A172 (cell line): ENCODE measurements around the gene RHOBTB3. TPM values are rescaled to one million over a fixed set of nuclear protein-coding genes. Genes with fewer than 3 reads are reported as not detected.
"Not testable (repeated sequence)": the region's sequence is repeated elsewhere in the genome, so short reads cannot be mapped to it uniquely, and the experiment has no call there.

Experiments used
- DNase-seq: peaks from one replicate; pipeline ENCODE4 v3.0.0-alpha.2; 2015; ENCODE audit warnings: low spot score
- total RNA-seq: library from RNA; depleted of rRNA; stranded (reverse); fragments of >200 nt; shearing (Covaris generic); gene quantifications from 2 replicates; pipeline ENCODE4 v1.2.3, GENCODE V29; 2014; rRNA removed

The RHOBTB3 gene, protein sequence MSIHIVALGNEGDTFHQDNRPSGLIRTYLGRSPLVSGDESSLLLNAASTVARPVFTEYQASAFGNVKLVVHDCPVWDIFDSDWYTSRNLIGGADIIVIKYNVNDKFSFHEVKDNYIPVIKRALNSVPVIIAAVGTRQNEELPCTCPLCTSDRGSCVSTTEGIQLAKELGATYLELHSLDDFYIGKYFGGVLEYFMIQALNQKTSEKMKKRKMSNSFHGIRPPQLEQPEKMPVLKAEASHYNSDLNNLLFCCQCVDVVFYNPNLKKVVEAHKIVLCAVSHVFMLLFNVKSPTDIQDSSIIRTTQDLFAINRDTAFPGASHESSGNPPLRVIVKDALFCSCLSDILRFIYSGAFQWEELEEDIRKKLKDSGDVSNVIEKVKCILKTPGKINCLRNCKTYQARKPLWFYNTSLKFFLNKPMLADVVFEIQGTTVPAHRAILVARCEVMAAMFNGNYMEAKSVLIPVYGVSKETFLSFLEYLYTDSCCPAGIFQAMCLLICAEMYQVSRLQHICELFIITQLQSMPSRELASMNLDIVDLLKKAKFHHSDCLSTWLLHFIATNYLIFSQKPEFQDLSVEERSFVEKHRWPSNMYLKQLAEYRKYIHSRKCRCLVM
- 199 and 274 TPM in 2 replicates for total RNA-seq

DNA sequence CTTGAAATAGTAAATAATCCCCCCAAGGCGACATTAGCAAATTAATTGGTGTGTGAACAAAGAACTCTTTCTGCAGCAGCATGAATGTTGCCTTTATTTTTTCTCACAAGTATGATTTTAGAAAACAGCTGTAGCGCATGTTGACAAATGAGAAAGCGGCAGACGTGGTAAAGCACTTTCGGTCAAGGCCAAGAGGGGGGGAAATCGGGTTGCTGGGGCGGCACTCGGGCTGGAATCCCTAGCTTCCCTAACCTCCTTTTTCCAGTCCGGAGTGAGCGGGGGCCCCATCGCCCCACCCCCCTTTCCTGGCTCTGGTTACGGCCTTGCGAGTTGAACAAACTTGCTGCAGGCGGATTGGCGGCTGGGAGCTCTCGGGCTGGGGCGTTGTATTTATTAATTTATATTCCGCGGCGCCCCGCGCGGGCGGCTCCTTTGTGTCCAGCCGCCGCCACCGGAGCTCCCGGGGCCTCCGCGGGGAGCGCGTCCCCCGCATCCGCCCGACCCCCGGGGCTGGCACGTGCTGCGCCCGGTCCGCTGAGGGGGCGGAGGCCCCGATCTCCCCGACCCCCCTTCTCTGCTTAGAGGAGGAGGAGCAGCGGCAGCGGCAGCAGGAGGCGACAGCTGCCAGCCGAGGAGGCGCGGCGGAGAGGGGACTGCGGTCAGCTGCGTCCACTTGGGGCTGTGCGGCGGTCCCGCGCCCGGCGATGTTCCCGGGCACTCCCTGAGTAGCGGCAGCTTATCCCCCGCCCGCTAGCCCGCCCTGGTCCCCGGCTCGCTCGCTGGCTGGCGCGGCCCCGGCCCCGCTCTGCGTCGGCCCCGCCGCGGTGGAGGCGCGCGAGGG is at the start of gene RHOBTB3:
Gene RHOBTB3, plus strand, starts transcription at position 607 of the 841 bp plus-strand sequence. CDS start 347 bp downstream, outside the sequence.
- DNase-seq, result peak; percentile 94

GRCh38 chr5:95682891-95683290 is 48.2 kb upstream of the RHOBTB3 start, which contains the start of gene SPATA9:
Gene SPATA9 (minus strand): TSS chr5:95682991. CDS start chr5:95682854, 137 bp downstream.
- no peak for DNase-seq

- DNase-seq, result no peak
Observed at GRCh38 chr5:95684361-95684760, 46.8 kb upstream of the RHOBTB3 start.

DNA sequence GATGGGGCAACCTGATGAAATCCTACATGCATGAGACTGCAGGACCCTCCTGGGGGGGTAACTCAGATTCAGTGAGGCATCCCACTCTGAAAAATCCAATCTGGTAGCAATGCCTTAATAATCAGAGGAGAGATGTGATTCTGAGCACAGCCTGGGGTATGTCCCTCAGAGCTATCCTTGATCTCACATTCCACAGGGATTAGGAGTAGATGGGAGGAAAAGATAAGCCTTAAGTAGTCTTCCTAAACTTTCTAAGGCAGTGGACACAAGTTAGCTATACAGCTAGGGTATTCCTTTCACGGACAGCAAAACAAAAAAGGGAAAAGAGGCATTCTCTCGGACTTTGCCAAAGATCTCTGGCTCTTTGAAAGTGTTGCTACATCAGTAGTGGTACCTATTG is 44.5 kb upstream of the RHOBTB3 start:
- DNase-seq, result peak; percentile 46

- DNase-seq, result no peak
Observed at GRCh38 chr5:95689680-95690079, 41.5 kb upstream of the RHOBTB3 start.

DNA sequence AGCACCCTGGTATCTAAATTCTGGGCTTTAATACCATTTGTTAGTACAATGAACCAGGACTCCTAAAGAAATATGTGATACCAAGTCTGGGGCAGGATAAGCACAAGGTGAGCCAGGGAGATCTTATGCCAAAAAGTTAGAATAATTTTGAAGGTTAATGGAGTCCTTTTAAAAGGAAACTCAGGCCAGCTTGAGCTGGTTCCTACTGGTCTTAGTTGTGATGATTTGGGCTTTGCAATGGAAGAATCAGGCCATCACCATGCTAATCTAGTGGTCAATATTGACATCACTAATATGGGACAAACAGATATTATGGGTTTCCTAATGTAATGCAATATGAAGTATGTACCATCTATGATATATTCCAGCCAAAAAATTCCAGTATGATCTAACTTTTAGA is 40.8 kb upstream of the RHOBTB3 start:
- no peak for DNase-seq

DNA sequence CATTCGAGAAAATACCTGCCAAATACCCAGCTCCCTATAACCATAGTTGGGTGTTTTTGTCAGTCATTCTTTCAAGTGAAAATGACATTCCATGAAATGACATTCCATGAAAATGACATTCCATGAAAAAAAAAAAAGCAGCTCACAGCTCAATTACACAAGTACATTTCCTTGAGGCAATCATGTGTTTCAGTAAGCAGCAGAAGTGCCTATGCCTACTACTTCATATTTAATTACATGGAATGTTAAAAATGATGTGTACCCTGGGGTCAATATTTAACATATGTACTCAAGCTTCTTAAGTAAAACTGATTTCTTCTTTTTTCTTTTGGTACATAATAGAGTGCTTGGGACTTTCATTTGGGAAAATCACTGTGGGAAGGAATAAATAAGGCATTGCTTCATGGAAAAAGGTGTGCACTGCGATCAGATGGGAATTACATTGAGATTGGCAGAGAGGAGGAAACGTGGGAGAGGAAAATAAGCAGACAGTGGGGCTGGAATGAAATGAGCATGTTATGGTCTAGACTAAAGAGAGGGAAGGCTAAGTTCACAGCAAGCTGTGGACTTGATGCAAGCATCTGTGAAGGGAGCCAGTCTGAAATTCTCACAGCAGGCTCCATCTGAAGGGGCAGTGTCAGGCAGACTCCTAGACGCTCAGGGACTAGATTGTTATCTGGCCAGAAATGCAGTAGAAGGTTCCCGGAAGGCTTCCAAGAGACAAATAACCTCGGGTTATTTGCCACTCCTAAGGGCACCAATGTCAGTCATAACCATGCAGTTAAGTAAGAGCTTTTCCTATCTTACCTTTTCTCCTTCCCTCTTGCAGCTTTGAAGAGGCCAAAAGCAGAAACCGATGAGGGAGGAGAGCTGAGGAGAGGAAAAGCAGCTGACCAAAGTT is 33.1 kb upstream of the RHOBTB3 start:
- peak; percentile 44 for DNase-seq

DNA sequence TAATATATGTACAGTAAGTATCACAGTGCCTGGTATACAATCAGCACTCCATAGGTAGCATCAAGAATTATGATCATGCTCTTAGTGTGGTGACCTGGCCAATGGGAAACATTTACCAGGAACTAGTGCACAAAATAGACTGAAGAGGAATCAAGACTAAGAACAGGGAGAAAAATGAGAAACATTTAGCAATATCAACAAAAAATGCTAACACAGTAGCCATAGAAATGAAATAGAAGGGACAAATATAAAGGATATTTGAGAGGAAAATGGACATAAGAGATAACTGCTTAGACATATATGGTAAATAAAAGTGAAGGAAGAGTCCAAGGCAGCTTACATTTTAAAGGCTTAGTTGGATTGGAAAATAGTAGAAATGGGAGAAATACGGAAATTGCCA is 31.8 kb upstream of the RHOBTB3 start:
- no peak for DNase-seq

GRCh38 chr5:95701074-95701473 is 30.1 kb upstream of the RHOBTB3 start:
- DNase-seq, result peak; percentile 43

GRCh38 chr5:95704150-95704549 is 27.0 kb upstream of the RHOBTB3 start:
- no peak for DNase-seq

GRCh38 chr5:95706196-95706595 is 24.9 kb upstream of the RHOBTB3 start:
- DNase-seq, result peak; percentile 47

GRCh38 chr5:95707055-95707454 is 24.1 kb upstream of the RHOBTB3 start:
- no peak for DNase-seq

- DNase-seq, result not testable (repeated sequence)
Observed at GRCh38 chr5:95707534-95708188, 23.5 kb upstream of the RHOBTB3 start.

DNA sequence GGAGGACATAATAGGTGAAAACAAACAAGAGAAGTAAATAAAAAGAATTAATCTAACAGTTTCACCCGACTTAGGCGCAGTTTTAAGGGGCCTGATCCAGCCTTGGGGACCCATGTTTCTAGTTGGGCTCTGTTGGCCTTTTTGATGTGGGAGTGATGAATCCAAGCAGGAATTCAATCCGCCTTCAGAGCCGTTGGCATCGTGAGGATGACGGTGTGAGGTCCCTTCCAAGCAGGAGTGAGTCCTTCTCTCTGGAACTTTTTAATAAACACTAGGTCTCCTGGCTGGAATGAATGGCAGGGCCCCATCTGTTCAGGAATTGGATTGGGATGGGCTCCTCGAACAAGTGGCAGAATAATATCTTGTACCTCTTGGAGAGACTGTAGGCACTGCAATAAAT is 22.3 kb upstream of the RHOBTB3 start:
- DNase-seq, result no peak

GRCh38 chr5:95709967-95710650 is 21.0 kb upstream of the RHOBTB3 start:
- peak; percentile 88 for DNase-seq

- peak; percentile 93 for DNase-seq
Observed at GRCh38 chr5:95710651-95711500, 20.3 kb upstream of the RHOBTB3 start.

GRCh38 chr5:95711501-95712346 is 19.4 kb upstream of the RHOBTB3 start:
- peak; percentile 64 for DNase-seq

GRCh38 chr5:95712347-95712958 is 18.7 kb upstream of the RHOBTB3 start:
- DNase-seq, result peak; percentile 100
